Stimulated activated CD8-positive, alpha-beta memory T cell treated with anti-CD3 and anti-CD28 coated beads, Interleukin-7, amount 100 ng/mL, for 4 hours (primary cell): ENCODE measurements around the gene CDC5L.

Experiments used
- DNase-seq, 2 donors: peaks; one replicate each; pipeline ENCODE4 v3.0.0-alpha.2; 2020; ENCODE audit warnings: low read depth in 2 of 2

The CDC5L gene

GRCh38 chr6:44373787-44374186 lies 13.7 kb upstream of the CDC5L start:
- no peak for DNase-seq

GRCh38 chr6:44375071-44375470 lies 12.4 kb upstream of the CDC5L start:
- no peak for DNase-seq

- DNase-seq: no peak
Measured at GRCh38 chr6:44377484-44377883, 10.0 kb upstream of the CDC5L start.

GRCh38 chr6:44377971-44378370 lies 9.5 kb upstream of the CDC5L start:
- no peak for DNase-seq

- no peak for DNase-seq
Measured at GRCh38 chr6:44381739-44382138, 5.8 kb upstream of the CDC5L start.

GRCh38 chr6:44386364-44386928 lies 1.1 kb upstream of the CDC5L start:
- DNase-seq: no peak

- DNase-seq: no peak
Measured at GRCh38 chr6:44386929-44387345, 569 bp upstream of the CDC5L start.

GRCh38 chr6:44388135-44388487 lies 605 bp downstream of the CDC5L start:
- no peak for DNase-seq

- DNase-seq: no peak
Measured at GRCh38 chr6:44388887-44389286, 1.4 kb downstream of the CDC5L start.

- no peak for DNase-seq
Measured at GRCh38 chr6:44390158-44390683, 2.7 kb downstream of the CDC5L start.

- DNase-seq: no peak
Measured at GRCh38 chr6:44395501-44395900, 8.0 kb downstream of the CDC5L start.

- DNase-seq: no peak
Measured at GRCh38 chr6:44396968-44397367, 9.5 kb downstream of the CDC5L start.

- DNase-seq: no peak
Measured at GRCh38 chr6:44397424-44398164, 10.1 kb downstream of the CDC5L start.

GRCh38 chr6:44399991-44400390 lies 12.5 kb downstream of the CDC5L start:
- DNase-seq: no peak

- DNase-seq: no peak
Measured at GRCh38 chr6:44400572-44400971, 13.1 kb downstream of the CDC5L start.

GRCh38 chr6:44401138-44401537 lies 13.6 kb downstream of the CDC5L start:
- no peak for DNase-seq

GRCh38 chr6:44404022-44404714 lies 16.7 kb downstream of the CDC5L start:
- no peak for DNase-seq

GRCh38 chr6:44404715-44405099 lies 17.2 kb downstream of the CDC5L start:
- no peak for DNase-seq

- DNase-seq: no peak
Measured at GRCh38 chr6:44407951-44408670, 20.6 kb downstream of the CDC5L start.

- no peak for DNase-seq
Measured at GRCh38 chr6:44409207-44409794, 21.8 kb downstream of the CDC5L start.

GRCh38 chr6:44410363-44410762 lies 22.9 kb downstream of the CDC5L start:
- no peak for DNase-seq

GRCh38 chr6:44411141-44411540 lies 23.6 kb downstream of the CDC5L start:
- no peak for DNase-seq
